Measurements from ENCODE around the gene TMCO5A.
A peak's percentile ranks its signal among the peaks of the same experiment; 100 is the strongest.

The TMCO5A gene

GRCh38 chr15:37934340-37934739 lies at the start of gene TMCO5A:
TSS of gene TMCO5A (plus strand) at chr15:37934640. CDS start at chr15:37936324, 1,684 bp downstream.
- H3K36me3 ChIP-seq: no peaks in the 10 kb centered on the region
- DNase-seq: no peak
- no peak for TF ChIP-seq CTCF (IDR thresholded peaks at IDR 0.05)
- H3K27ac ChIP-seq: no peak within 1 kb of the TSS
- no peaks in the 10 kb centered on the region for H3K4me1 ChIP-seq
- H3K4me3 ChIP-seq: no peak within 1 kb of the TSS
- H3K9me3 ChIP-seq: no peaks in the 10 kb centered on the region
- H3K27me3 ChIP-seq: no peaks in the 10 kb centered on the region
- intact Hi-C loops (cut with DNase I; ENCODE audit: low total_unique reads): no loop called here

GRCh38 chr15:37885651-37886050 lies 48.8 kb upstream of the TMCO5A start:
- H3K36me3 ChIP-seq: no peaks in the 10 kb centered on the region
- TF ChIP-seq CTCF (IDR thresholded peaks at IDR 0.05): no peak
- no peak for DNase-seq
- intact Hi-C loops (cut with DNase I; ENCODE audit: low total_unique reads): loop anchor here (10.0 kb wide), 1 partner anchor 1001 kb away; no protein-coding TSS in a partner anchor
- no peak overlapping the region for H3K4me3 ChIP-seq
- H3K27me3 ChIP-seq: no peaks in the 10 kb centered on the region
- H3K4me1 ChIP-seq: peaks cover 0 to 14% (median 0%) of the 10 kb centered on the region in 4 donors
- no peaks in the 10 kb centered on the region for H3K9me3 ChIP-seq
- H3K27ac ChIP-seq: no peak overlapping the region

GRCh38 chr15:37888356-37888755 lies 46.1 kb upstream of the TMCO5A start:
- Histone ChIP-seq H3K4me3 (no peak overlapping the region), H3K36me3 (no peaks in the 10 kb centered on the region), H3K4me1 (peaks cover 0 to 14% (median 0%) of the 10 kb centered on the region in 4 donors), H3K27me3 (no peaks in the 10 kb centered on the region), H3K27ac (no peak overlapping the region), H3K9me3 (no peaks in the 10 kb centered on the region)
- intact Hi-C loops (cut with DNase I; ENCODE audit: low total_unique reads): loop anchor here (10.0 kb wide), 1 partner anchor 1004 kb away; no protein-coding TSS in a partner anchor
- no peak for DNase-seq
- no peak for TF ChIP-seq CTCF (IDR thresholded peaks at IDR 0.05)

GRCh38 chr15:37891766-37892368 lies 42.6 kb upstream of the TMCO5A start:
- intact Hi-C loops (cut with DNase I; ENCODE audit: low total_unique reads): no loop called here
- no peaks in the 10 kb centered on the region for H3K27me3 ChIP-seq
- peak; percentile 54 to 80 for TF ChIP-seq CTCF (IDR thresholded peaks at IDR 0.05)
- no peak overlapping the region for H3K27ac ChIP-seq
- H3K9me3 ChIP-seq: no peaks in the 10 kb centered on the region
- H3K36me3 ChIP-seq: no peaks in the 10 kb centered on the region
- H3K4me1 ChIP-seq: no peaks in the 10 kb centered on the region
- no peak overlapping the region for H3K4me3 ChIP-seq
- DNase-seq: no peak

GRCh38 chr15:37893309-37893708 lies 41.1 kb upstream of the TMCO5A start:
- Histone ChIP-seq H3K27me3 (no peaks in the 10 kb centered on the region), H3K36me3 (no peaks in the 10 kb centered on the region), H3K27ac (no peak overlapping the region), H3K4me3 (no peak overlapping the region), H3K4me1 (no peaks in the 10 kb centered on the region), H3K9me3 (no peaks in the 10 kb centered on the region)
- intact Hi-C loops (cut with DNase I; ENCODE audit: low total_unique reads): no loop called here
- no peak for DNase-seq
- no peak for TF ChIP-seq CTCF (IDR thresholded peaks at IDR 0.05)

Measured in tibial artery (tissue), 4 donors.